CD14-positive monocyte (primary cell): ENCODE results near the gene MKRN2OS. TPM values are rescaled to one million over a fixed set of nuclear protein-coding genes. Genes with fewer than 3 reads are reported as not detected.

ENCODE experiments used
- DNase-seq, 3 donors: peaks; one replicate each; pipeline ENCODE4 v3.0.0-alpha.2; 2011 to 2022
- H2AFZ ChIP-seq: 2 replicates; pipeline ENCODE4 v1.6.0; 2012; ENCODE audit warnings: mild to moderate bottlenecking, low read depth, low read length, inconsistent platforms; ENCODE audit not compliant: insufficient read depth, poor library complexity, severe bottlenecking
- H3K27ac ChIP-seq, 2 donors: 1 replicate in 1 of 2; 2 replicates in 1 of 2; pipeline ENCODE4 v1.5.1; 2012 to 2013; ENCODE audit warnings: low read length in 2 of 2, control low read depth in 1 of 2, inconsistent platforms in 1 of 2, low read depth in 1 of 2, mild to moderate bottlenecking in 1 of 2
- H3K27me3 ChIP-seq, 2 donors: one replicate each; pipeline versions ENCODE4 v1.6.0 to v1.6.1; 2011 to 2013; ENCODE audit warnings: low read length in 2 of 2; ENCODE audit not compliant: control insufficient read depth in 2 of 2, insufficient read depth in 2 of 2
- H3K36me3 ChIP-seq, 2 donors: replicated peaks in 1 of 2; 1 replicate in 1 of 2; 2 replicates in 1 of 2; pipeline versions ENCODE4 v1.5.1 to v1.6.1; 2012 to 2013; ENCODE audit warnings: low read length in 2 of 2, control low read depth in 1 of 2, inconsistent platforms in 1 of 2, mild to moderate bottlenecking in 1 of 2; ENCODE audit not compliant: insufficient read depth in 2 of 2, control insufficient read depth in 1 of 2
- H3K4me1 ChIP-seq, 2 donors: 1 replicate in 1 of 2; 2 replicates in 1 of 2; pipeline versions ENCODE4 v1.5.1 to v1.6.1; 2012 to 2013; ENCODE audit warnings: low read length in 2 of 2, control low read depth in 1 of 2, inconsistent platforms in 1 of 2, mild to moderate bottlenecking in 1 of 2, moderate library complexity in 1 of 2; ENCODE audit not compliant: insufficient read depth in 2 of 2, control insufficient read depth in 1 of 2
- H3K4me2 ChIP-seq: replicated peaks from 2 replicates; pipeline ENCODE3; 2012; ENCODE audit warnings: low read length, moderate library complexity, mild to moderate bottlenecking; ENCODE audit not compliant: poor library complexity, severe bottlenecking; ENCODE audit errors: extremely low read depth
- H3K4me3 ChIP-seq, 3 experiments: fragments of 200-600 bp in 1 of 3; sonication (generic) in 1 of 3; replicated peaks in 1 of 3; 1 replicate in 2 of 3; 2 replicates in 1 of 3; pipeline ENCODE4 v1.5.1; 2011 to 2013; ENCODE audit warnings: low read length in 3 of 3, mild to moderate bottlenecking in 3 of 3, control low read depth in 2 of 3, low read depth in 2 of 3, inconsistent platforms in 1 of 3, moderate library complexity in 1 of 3
- H3K79me2 ChIP-seq: 2 replicates; pipeline ENCODE4 v1.6.0; 2012; ENCODE audit warnings: mild to moderate bottlenecking, control low read depth, inconsistent platforms, low read length, moderate library complexity; ENCODE audit not compliant: insufficient read depth
- H3K9ac ChIP-seq: 2 replicates; pipeline ENCODE4 v1.6.0; 2017; ENCODE audit warnings: low read length, mild to moderate bottlenecking; ENCODE audit not compliant: insufficient read depth, poor library complexity, severe bottlenecking
- H3K9me3 ChIP-seq, 2 donors: replicated peaks in 1 of 2; 1 replicate in 1 of 2; 2 replicates in 1 of 2; pipeline versions ENCODE4 v1.5.1 to v1.6.1; 2012 to 2013; ENCODE audit warnings: low read length in 2 of 2, control low read depth in 1 of 2; ENCODE audit not compliant: control insufficient read depth in 1 of 2, insufficient read depth in 1 of 2
- H4K20me1 ChIP-seq: 2 replicates; pipeline ENCODE4 v1.6.0; 2012; ENCODE audit warnings: mild to moderate bottlenecking, low read length, control low read depth, moderate library complexity; ENCODE audit not compliant: insufficient read depth
- H3K27ac Mint-ChIP-seq, 7 donors: one replicate each; pipeline ENCODE4 v1.8.0; 2020; ENCODE audit warnings: mild to moderate bottlenecking in 7 of 7, mixed read lengths in 7 of 7, moderate library complexity in 6 of 7, inconsistent platforms in 2 of 7
- H3K27me3 Mint-ChIP-seq, 3 donors: one replicate each; pipeline ENCODE4 v1.8.0; 2021 to 2022; ENCODE audit warnings: low read depth in 3 of 3, mild to moderate bottlenecking in 3 of 3, mixed read lengths in 3 of 3, moderate library complexity in 3 of 3, inconsistent platforms in 1 of 3
- H3K36me3 Mint-ChIP-seq, 2 donors: one replicate each; pipeline ENCODE4 v1.8.0; 2020; ENCODE audit warnings: mixed read lengths in 2 of 2, inconsistent platforms in 1 of 2, mild to moderate bottlenecking in 1 of 2
- H3K4me1 Mint-ChIP-seq: one replicate; pipeline ENCODE4 v1.8.0; 2020; ENCODE audit warnings: mild to moderate bottlenecking, mixed read lengths
- H3K4me3 Mint-ChIP-seq, 2 donors: one replicate each; pipeline ENCODE4 v1.8.0; 2020; ENCODE audit warnings: mild to moderate bottlenecking in 2 of 2, mixed read lengths in 2 of 2, moderate library complexity in 1 of 2
- H3K9me3 Mint-ChIP-seq, 7 donors: one replicate each; pipeline ENCODE4 v1.8.0; 2020 to 2022; ENCODE audit warnings: mixed read lengths in 7 of 7, mild to moderate bottlenecking in 6 of 7, moderate library complexity in 6 of 7, inconsistent platforms in 2 of 7
- CTCF ChIP-seq: fragments of 200-600 bp; IDR thresholded peaks from one replicate; pipeline ENCODE4 v1.8.0; 2022; ENCODE audit warnings: antibody characterized with exemption, mild to moderate bottlenecking
- WGBS: methylation state at CpG from one replicate; pipeline ENCODE4 v1.1.5; 2013; ENCODE audit warnings: missing lambda C conversion rate; ENCODE audit not compliant: insufficient coverage; 5-methylcytosine and 5-hydroxymethylcytosine counted together
- intact Hi-C, 2 donors: fragments of 100-400 bp; cut with micrococcal nuclease; formaldehyde crosslinking; loops; one replicate each; pipeline versions ENCODE4 v1.15.0 to v1.15.1; 2023
- polyA plus RNA-seq, 3 donors: library from polyadenylated mRNA; depleted of rRNA in 1 of 3; unstranded in 2 of 3; stranded (reverse) in 1 of 3; fragments of 300-500 nt in 2 of 3; fragments of >200 nt in 1 of 3; fragmentation: Illumina TruSeq in 2 of 3; gene quantifications; 1 replicate in 2 of 3; 2 replicates in 1 of 3; pipeline ENCODE4 v1.2.3, GENCODE V29; 2012 to 2021

Gene MKRN2OS
- polyA plus RNA-seq, 3 donors: not detected

GRCh38 chr3:12501360-12502020 is 43.8 kb downstream of the MKRN2OS start:
- no peaks in the 10 kb centered on the region for H3K9me3 Mint-ChIP-seq
- no peak for TF ChIP-seq CTCF
- intact Hi-C loops: no loop called here
- Histone ChIP-seq H3K36me3 (peaks cover 41 to 75% of the 10 kb centered on the region in 2 donors), H3K4me2 (no peak overlapping the region), H3K9me3 (no peaks in the 10 kb centered on the region), H3K27me3 (no peaks in the 10 kb centered on the region), H3K9ac (no peak overlapping the region), H4K20me1 (no peaks in the 10 kb centered on the region), H3K79me2 (no peaks in the 10 kb centered on the region), H3K4me1 (peaks cover 9 to 10% of the 10 kb centered on the region in 2 donors), H3K27ac (no peak overlapping the region), H3K4me3 (no peak overlapping the region), H2AFZ (no peak overlapping the region)
- peaks cover 10% of the 10 kb centered on the region for H3K4me1 Mint-ChIP-seq
- H3K27me3 Mint-ChIP-seq: peaks cover 0 to 2% (median 0%) of the 10 kb centered on the region in 3 donors
- H3K27ac Mint-ChIP-seq: no peak overlapping the region
- H3K4me3 Mint-ChIP-seq: no peak overlapping the region
- 100% methylated on average over 4 of the region's 7 CpGs for WGBS
- peaks cover 52% of the 10 kb centered on the region in 2 donors for H3K36me3 Mint-ChIP-seq
- DNase-seq: no peak

GRCh38 chr3:12499474-12499873 is 45.8 kb downstream of the MKRN2OS start:
- H3K4me3 Mint-ChIP-seq: no peak overlapping the region
- Histone ChIP-seq H3K4me2 (no peak overlapping the region), H3K4me3 (no peak overlapping the region), H3K36me3 (peaks cover 38 to 70% of the 10 kb centered on the region in 2 donors), H2AFZ (no peak overlapping the region), H3K9me3 (no peaks in the 10 kb centered on the region), H4K20me1 (no peaks in the 10 kb centered on the region), H3K27me3 (no peaks in the 10 kb centered on the region), H3K4me1 (peaks cover 9 to 10% of the 10 kb centered on the region in 2 donors), H3K79me2 (no peaks in the 10 kb centered on the region), H3K9ac (no peak overlapping the region), H3K27ac (no peak overlapping the region)
- H3K27ac Mint-ChIP-seq: peak overlapping the region in 1 of 7 donors; percentile 13
- H3K4me1 Mint-ChIP-seq: peaks cover 10% of the 10 kb centered on the region
- intact Hi-C loops: no loop called here
- no peaks in the 10 kb centered on the region for H3K9me3 Mint-ChIP-seq
- no peak for DNase-seq
- 97% methylated on average over 3 of the region's 5 CpGs for WGBS
- peaks cover 47 to 49% of the 10 kb centered on the region in 2 donors for H3K36me3 Mint-ChIP-seq
- TF ChIP-seq CTCF: no peak
- H3K27me3 Mint-ChIP-seq: peaks cover 0 to 2% (median 0%) of the 10 kb centered on the region in 3 donors
